Keratinocyte (primary cell): ENCODE measurements around the gene USP34.

Experiments
- EZH2 ChIP-seq: IDR thresholded peaks from one replicate; pipeline ENCODE4 v1.6.1; 2012; ENCODE audit warnings: inconsistent platforms, mild to moderate bottlenecking, low read length, moderate library complexity
- TF ChIP-seq, protein P1 (sequence below), 3 experiments: IDR thresholded peaks in 1 of 3; conservative IDR thresholded peaks in 1 of 3; optimal IDR thresholded peaks in 1 of 3; 2 replicates in 2 of 3; 3 replicates in 1 of 3; pipeline versions ENCODE3 to v1.5.1; 2011; ENCODE audit warnings: low read length in 3 of 3, mild to moderate bottlenecking in 3 of 3, moderate library complexity in 2 of 3, control low read depth in 1 of 3, inconsistent platforms in 1 of 3; ENCODE audit not compliant: insufficient read depth in 2 of 3; ENCODE audit errors: extremely low read depth in 1 of 3

DNA sequence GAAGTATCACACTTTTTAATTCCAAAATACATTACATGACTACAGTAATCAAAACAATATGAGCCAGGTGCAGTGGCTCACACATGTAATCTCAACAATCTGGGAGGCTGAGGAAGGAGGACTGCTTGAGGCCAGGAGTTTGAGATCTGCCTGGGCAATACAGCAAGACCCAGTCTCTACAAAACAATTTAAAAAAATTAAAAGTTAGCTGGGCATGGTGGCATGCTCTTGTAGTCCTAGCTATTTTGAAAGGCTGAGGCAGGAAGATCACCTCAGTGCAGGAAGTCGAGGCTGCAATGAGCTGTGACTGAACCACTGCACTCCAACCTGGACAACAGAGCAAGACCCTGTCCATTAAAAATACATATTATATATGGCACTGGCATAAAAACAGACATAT lies 109.8 kb downstream of the USP34 start:
- TF ChIP-seq, protein P1, sequence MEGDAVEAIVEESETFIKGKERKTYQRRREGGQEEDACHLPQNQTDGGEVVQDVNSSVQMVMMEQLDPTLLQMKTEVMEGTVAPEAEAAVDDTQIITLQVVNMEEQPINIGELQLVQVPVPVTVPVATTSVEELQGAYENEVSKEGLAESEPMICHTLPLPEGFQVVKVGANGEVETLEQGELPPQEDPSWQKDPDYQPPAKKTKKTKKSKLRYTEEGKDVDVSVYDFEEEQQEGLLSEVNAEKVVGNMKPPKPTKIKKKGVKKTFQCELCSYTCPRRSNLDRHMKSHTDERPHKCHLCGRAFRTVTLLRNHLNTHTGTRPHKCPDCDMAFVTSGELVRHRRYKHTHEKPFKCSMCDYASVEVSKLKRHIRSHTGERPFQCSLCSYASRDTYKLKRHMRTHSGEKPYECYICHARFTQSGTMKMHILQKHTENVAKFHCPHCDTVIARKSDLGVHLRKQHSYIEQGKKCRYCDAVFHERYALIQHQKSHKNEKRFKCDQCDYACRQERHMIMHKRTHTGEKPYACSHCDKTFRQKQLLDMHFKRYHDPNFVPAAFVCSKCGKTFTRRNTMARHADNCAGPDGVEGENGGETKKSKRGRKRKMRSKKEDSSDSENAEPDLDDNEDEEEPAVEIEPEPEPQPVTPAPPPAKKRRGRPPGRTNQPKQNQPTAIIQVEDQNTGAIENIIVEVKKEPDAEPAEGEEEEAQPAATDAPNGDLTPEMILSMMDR (optimal IDR thresholded peaks at IDR 0.05 in 1 of 3, IDR thresholded peaks at IDR 0.05 in 1 of 3, conservative IDR thresholded peaks at IDR 0.05 in 1 of 3; ENCODE audit: extremely low read depth in 1 of 3, insufficient read depth in 2 of 3, low read length in 3 of 3), result no peak
- no peak for TF ChIP-seq EZH2
